GM12891 (cell line): ENCODE results near the gene SUMF1.

Source experiments
- POLR2A ChIP-seq: IDR thresholded peaks from 2 replicates; pipeline ENCODE4 v1.6.1; 2011; ENCODE audit warnings: low read depth, low read length, control low read depth
- POLR2AphosphoS5 ChIP-seq: IDR thresholded peaks from 2 replicates; pipeline ENCODE4 v1.6.1; 2011; ENCODE audit warnings: low read depth, low read length, control low read depth
- TAF1 ChIP-seq: IDR thresholded peaks from 2 replicates; pipeline ENCODE4 v1.6.1; 2011; ENCODE audit warnings: low read depth, low read length, control low read depth

DNA sequence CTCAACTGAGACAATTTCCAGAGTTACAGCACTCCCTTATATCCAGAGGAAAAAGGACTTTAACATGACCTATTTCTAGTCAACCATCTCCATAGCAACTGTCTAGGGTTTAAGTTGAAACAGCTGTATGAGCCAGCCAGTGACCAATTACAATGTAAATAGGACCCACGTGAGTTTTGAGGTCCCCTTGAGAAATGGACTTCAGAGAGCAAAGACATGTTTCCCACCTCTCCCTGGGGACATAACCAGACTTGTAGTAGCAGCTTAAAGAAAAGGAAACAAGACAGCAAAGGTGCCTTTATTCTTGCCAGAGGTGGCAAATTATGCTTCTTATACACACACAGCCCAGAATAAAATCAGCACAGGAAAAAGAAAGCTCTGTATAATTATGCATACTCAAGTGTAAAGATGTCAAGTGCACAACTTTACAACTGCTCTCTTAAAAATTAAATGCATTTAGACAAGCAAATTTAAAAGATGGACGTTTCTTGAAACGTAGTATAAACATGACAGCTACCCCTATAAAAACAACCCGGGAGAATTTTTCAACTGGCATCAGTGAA lies 40.2 kb downstream of the SUMF1 start:
- TF ChIP-seq POLR2A, result no peak
- no peak for TF ChIP-seq POLR2AphosphoS5
- no peak for TF ChIP-seq TAF1
